PFSK-1 (cell line): ENCODE results near the gene TBC1D8.
A peak's percentile ranks its signal among the peaks of the same experiment; 100 is the strongest.

Source experiments
- FOXP2 ChIP-seq: optimal IDR thresholded peaks from 2 replicates; pipeline ENCODE3; 2011; ENCODE audit warnings: borderline replicate concordance, control low read depth, inconsistent platforms; ENCODE audit not compliant: insufficient read depth; ENCODE audit errors: extremely low read length, extremely low read depth
- POLR2AphosphoS5 ChIP-seq: IDR thresholded peaks from 2 replicates; pipeline ENCODE4 v1.6.1; 2012; ENCODE audit warnings: low read depth, mild to moderate bottlenecking, control low read depth, low read length, moderate library complexity
- SIN3A ChIP-seq: IDR thresholded peaks from 2 replicates; pipeline ENCODE4 v1.6.1; 2012; ENCODE audit warnings: mild to moderate bottlenecking, low read length, moderate library complexity, borderline replicate concordance; ENCODE audit not compliant: insufficient read depth
- TAF1 ChIP-seq: IDR thresholded peaks from 2 replicates; pipeline ENCODE4 v1.6.1; 2012; ENCODE audit warnings: low read length, control low read depth, borderline replicate concordance; ENCODE audit not compliant: insufficient read depth
- TF ChIP-seq, protein P1 (sequence below), 2 experiments: IDR thresholded peaks; 2 replicates each; pipeline versions ENCODE4 v1.6.1 to v1.8.0; 2011 to 2012; ENCODE audit warnings: low read depth in 2 of 2, low read length in 2 of 2, control low read depth in 1 of 2, inconsistent platforms in 1 of 2, mild to moderate bottlenecking in 1 of 2, moderate library complexity in 1 of 2; ENCODE audit not compliant: insufficient read depth in 1 of 2

Gene TBC1D8

DNA sequence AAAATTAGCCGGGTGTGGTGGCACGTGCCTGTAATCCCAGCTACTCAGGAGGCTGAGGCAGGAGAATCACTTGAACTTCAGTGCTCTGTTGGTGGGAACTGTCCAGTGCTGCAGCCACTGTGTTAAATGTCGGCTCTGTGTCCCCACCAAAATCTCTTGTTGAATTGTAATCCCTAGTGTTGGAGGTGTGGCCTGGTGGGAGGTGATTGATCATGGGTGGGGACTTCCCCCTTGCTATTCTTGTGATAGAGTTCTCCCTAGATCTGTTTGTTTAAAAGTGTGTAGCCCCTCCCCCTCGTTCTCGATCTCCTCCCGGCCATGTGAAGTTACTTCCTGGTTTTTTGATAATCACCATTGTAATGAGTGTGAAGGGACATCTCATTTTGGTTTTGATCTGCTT, 158.9 kb downstream of the TBC1D8 start:
- no peak for TF ChIP-seq FOXP2
- TF ChIP-seq, protein P1, sequence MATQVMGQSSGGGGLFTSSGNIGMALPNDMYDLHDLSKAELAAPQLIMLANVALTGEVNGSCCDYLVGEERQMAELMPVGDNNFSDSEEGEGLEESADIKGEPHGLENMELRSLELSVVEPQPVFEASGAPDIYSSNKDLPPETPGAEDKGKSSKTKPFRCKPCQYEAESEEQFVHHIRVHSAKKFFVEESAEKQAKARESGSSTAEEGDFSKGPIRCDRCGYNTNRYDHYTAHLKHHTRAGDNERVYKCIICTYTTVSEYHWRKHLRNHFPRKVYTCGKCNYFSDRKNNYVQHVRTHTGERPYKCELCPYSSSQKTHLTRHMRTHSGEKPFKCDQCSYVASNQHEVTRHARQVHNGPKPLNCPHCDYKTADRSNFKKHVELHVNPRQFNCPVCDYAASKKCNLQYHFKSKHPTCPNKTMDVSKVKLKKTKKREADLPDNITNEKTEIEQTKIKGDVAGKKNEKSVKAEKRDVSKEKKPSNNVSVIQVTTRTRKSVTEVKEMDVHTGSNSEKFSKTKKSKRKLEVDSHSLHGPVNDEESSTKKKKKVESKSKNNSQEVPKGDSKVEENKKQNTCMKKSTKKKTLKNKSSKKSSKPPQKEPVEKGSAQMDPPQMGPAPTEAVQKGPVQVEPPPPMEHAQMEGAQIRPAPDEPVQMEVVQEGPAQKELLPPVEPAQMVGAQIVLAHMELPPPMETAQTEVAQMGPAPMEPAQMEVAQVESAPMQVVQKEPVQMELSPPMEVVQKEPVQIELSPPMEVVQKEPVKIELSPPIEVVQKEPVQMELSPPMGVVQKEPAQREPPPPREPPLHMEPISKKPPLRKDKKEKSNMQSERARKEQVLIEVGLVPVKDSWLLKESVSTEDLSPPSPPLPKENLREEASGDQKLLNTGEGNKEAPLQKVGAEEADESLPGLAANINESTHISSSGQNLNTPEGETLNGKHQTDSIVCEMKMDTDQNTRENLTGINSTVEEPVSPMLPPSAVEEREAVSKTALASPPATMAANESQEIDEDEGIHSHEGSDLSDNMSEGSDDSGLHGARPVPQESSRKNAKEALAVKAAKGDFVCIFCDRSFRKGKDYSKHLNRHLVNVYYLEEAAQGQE (IDR thresholded peaks at IDR 0.05; ENCODE audit: insufficient read depth in 1 of 2, low read depth in 2 of 2, low read length in 2 of 2): peak in 1 of 2 experiments; percentile 57; a peak in 1 of 4 replicates

DNA sequence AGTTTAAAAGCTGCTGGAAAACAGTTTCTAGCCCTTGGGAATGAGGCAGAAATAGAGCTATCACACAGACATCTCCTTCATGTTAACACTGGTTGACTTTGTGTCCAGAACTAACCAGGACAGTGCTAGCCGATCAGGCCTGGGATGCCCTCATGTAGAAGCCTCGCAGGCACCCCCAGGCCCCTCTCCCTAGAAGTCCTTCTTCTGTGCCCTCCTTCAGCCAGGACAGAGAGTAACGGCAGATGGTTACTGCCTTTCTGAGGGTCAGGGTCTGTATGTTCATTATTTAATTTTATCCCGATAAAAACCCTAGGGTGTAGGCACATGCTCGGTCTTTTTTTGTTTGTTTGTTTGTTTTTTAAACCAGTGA, 159.8 kb downstream of the TBC1D8 start:
- TF ChIP-seq SIN3A (no peak), POLR2AphosphoS5 (no peak), TAF1 (no peak), FOXP2 (no peak)
- TF ChIP-seq, protein P1 (IDR thresholded peaks at IDR 0.05; ENCODE audit: insufficient read depth in 1 of 2, low read depth in 2 of 2, low read length in 2 of 2): no peak

DNA sequence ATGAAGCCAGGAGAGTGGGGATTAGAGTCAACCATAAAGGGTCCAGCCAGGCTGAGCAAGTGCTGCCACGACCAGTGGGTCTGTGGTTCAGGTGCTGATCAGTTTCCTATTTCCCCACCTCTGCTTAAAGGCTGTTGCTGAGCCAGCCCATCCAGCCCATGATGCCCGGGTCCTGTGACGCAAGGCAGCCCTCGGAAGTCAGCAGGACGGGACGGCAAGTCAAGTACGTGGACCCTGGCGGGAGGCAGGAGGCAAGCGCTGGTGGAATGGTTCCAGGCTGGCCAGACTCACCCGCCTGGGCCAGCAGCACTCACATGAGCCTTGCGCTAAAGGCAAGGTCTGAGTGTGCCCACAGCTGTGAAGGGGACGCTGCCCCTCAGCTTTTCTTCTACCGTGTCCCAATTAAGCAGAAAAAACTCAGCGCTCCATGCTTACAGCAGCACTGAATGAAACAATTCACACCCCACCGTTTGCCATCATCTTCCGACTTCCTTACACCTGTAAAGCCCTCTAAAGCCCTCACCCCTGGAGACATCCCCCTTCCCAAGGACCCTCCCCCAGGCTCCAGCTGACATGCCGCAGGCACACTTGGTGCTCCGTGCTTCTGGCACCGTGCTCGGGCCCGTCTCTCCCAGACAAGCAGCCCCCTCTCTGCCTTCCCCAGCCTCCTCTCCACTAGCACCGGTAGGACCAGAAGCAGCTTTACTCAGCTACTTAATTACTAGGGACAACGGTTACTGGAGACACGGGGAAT, 160.4 kb downstream of the TBC1D8 start:
- TF ChIP-seq POLR2AphosphoS5 (no peak), TAF1 (no peak), SIN3A (no peak), FOXP2 (no peak)
- TF ChIP-seq, protein P1 (IDR thresholded peaks at IDR 0.05; ENCODE audit: insufficient read depth in 1 of 2, low read depth in 2 of 2, low read length in 2 of 2): no peak

DNA sequence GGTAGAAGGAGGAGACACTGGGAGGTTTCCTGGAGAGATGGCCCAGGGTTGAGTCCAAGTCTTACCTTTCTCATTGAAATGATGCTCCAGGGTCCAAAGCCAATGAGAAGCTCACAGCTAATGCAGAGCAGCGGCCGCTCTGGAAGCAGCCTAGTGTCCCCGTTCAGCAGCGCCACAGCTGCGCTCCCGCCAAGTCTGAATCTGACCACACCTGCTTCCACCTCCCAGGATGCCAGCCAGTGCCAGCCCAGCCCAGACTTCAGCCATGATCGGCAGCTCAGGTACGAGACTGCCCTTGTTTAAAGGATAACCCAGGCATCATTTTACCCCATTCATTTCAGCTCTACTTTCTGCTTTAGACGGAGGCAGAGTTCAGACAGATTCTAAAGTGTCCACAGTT, 161.0 kb downstream of the TBC1D8 start:
- TF ChIP-seq SIN3A (no peak), TAF1 (no peak), FOXP2 (no peak), POLR2AphosphoS5 (no peak)
- TF ChIP-seq, protein P1 (IDR thresholded peaks at IDR 0.05; ENCODE audit: insufficient read depth in 1 of 2, low read depth in 2 of 2, low read length in 2 of 2): no peak

DNA sequence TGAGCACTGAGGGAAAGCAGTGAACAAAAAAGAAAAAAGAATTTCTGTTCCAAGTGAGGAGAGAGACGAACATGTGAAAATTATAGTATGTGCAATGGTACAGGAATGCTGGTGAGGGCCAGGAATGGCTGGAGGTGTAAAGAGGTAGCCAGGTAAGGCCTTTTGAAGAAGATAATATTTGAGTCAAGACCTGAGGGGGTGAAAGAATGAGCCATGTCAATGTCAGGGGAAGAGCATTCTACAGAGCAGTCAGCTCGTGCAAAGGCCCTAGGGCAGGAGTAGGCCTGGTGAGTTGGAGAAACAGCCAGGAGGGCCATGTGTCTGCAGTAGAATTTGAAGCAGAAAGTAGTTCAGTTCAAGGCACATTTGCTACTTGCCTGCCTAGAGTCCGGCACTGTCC, 161.5 kb downstream of the TBC1D8 start:
- TF ChIP-seq, protein P1 (IDR thresholded peaks at IDR 0.05; ENCODE audit: insufficient read depth in 1 of 2, low read depth in 2 of 2, low read length in 2 of 2): no peak
- no peak for TF ChIP-seq POLR2AphosphoS5
- TF ChIP-seq SIN3A: no peak
